NT2/D1 (cell line): ENCODE results near the gene FTO.

Source experiments
- YY1 ChIP-seq: IDR thresholded peaks from 2 replicates; pipeline ENCODE4 v1.6.1; 2011; ENCODE audit not compliant: insufficient read length, insufficient read depth
- ZNF274 ChIP-seq: IDR thresholded peaks from 2 replicates; pipeline ENCODE4 v1.6.1; 2011; ENCODE audit warnings: mild to moderate bottlenecking, low read depth, low read length

GRCh38 chr16:54055191-54055590, 351.2 kb downstream of the FTO start:
- TF ChIP-seq ZNF274 (no peak), YY1 (no peak)
